ENCODE measurements around the gene RALGAPA2. TPM values are rescaled to one million over a fixed set of nuclear protein-coding genes. Genes with fewer than 3 reads are reported as not detected.

The RALGAPA2 gene
- total RNA-seq, 1 experiment from 2014 or later = 18.2 TPM

GRCh38 chr20:20737158-20737557 is 24.7 kb upstream of the RALGAPA2 start:
- CTCF ChIA-PET = no interaction called here
- H3K9me3 Mint-ChIP-seq = no peaks in the 10 kb centered on the region
- POLR2A ChIA-PET = no interaction called here
- TF ChIP-seq GABPB1 (CRISPR knock-in tag; IDR thresholded peaks at IDR 0.05) = no peak
- no peak for TF ChIP-seq FOXK1 (CRISPR knock-in tag; IDR thresholded peaks at IDR 0.05)
- no peak for TF ChIP-seq NFYB (CRISPR knock-in tag; conservative IDR thresholded peaks at IDR 0.05; ENCODE audit: low read depth)
- no peaks in the 10 kb centered on the region for H3K27me3 Mint-ChIP-seq (ENCODE audit: low read depth)
- no peak overlapping the region for H3K27ac Mint-ChIP-seq
- H3K4me3 Mint-ChIP-seq = no peak overlapping the region
- H3K36me3 Mint-ChIP-seq = no peaks in the 10 kb centered on the region
- peaks cover 11% of the 10 kb centered on the region for H3K4me1 Mint-ChIP-seq
- ATAC-seq = no peak
- no peak for DNase-seq (ENCODE audit: low spot score)

- Mint-ChIP-seq H3K36me3 (no peaks in the 10 kb centered on the region), H3K4me1 (peaks cover 11% of the 10 kb centered on the region), H3K4me3 (no peak overlapping the region), H3K9me3 (no peaks in the 10 kb centered on the region), H3K27ac (no peak overlapping the region), H3K27me3 (ENCODE audit: low read depth) (no peaks in the 10 kb centered on the region)
- ChIA-PET CTCF (no interaction called here), POLR2A (no interaction called here)
- TF ChIP-seq ATF1 (CRISPR knock-in tag; IDR thresholded peaks at IDR 0.05) (no peak), FOXP4 (CRISPR knock-in tag; IDR thresholded peaks at IDR 0.05) (no peak), ZNF425 (CRISPR knock-in tag; conservative IDR thresholded peaks at IDR 0.05) (no peak), TEAD4 (CRISPR knock-in tag; IDR thresholded peaks at IDR 0.05) (no peak), NFYB (CRISPR knock-in tag; conservative IDR thresholded peaks at IDR 0.05; ENCODE audit: low read depth) (no peak), ARID4B (CRISPR knock-in tag; IDR thresholded peaks at IDR 0.05; ENCODE audit: borderline replicate concordance) (no peak), PRRX2 (CRISPR knock-in tag; IDR thresholded peaks at IDR 0.05) (no peak)
- ATAC-seq = no peak
- no peak for DNase-seq (ENCODE audit: low spot score)
These were observed 23.9 kb upstream of the RALGAPA2 start for GRCh38 chr20:20736303-20736702.

- TF ChIP-seq AR (CRISPR knock-in tag; IDR thresholded peaks at IDR 0.05) = no peak
- no peak for TF ChIP-seq GABPB1 (CRISPR knock-in tag; IDR thresholded peaks at IDR 0.05)
- TF ChIP-seq ZNF532 (CRISPR knock-in tag; IDR thresholded peaks at IDR 0.05; ENCODE audit: borderline replicate concordance) = no peak
- Mint-ChIP-seq H3K36me3 (no peaks in the 10 kb centered on the region), H3K27ac (peak overlapping the region; percentile 33; the same call in 1 of the 2 replicates), H3K4me1 (peaks cover 11% of the 10 kb centered on the region), H3K4me3 (no peak overlapping the region), H3K9me3 (no peaks in the 10 kb centered on the region), H3K27me3 (ENCODE audit: low read depth) (no peaks in the 10 kb centered on the region; the same call in 1 of the 2 replicates)
- peak; percentile 51 for ATAC-seq
- DNase-seq (ENCODE audit: low spot score) = no peak
- ChIA-PET CTCF (no interaction called here), POLR2A (no interaction called here)
These were observed 22.1 kb upstream of the RALGAPA2 start for GRCh38 chr20:20734475-20734948.
